ENCODE data around the gene MAPK8IP2. TPM values are rescaled to one million over a fixed set of nuclear protein-coding genes. Genes with fewer than 3 reads are reported as not detected.

MAPK8IP2 gene
- polyA plus RNA-seq, 1 of the 3 experiments (the other 2 are of a cell fraction) = 2.7 TPM

DNA sequence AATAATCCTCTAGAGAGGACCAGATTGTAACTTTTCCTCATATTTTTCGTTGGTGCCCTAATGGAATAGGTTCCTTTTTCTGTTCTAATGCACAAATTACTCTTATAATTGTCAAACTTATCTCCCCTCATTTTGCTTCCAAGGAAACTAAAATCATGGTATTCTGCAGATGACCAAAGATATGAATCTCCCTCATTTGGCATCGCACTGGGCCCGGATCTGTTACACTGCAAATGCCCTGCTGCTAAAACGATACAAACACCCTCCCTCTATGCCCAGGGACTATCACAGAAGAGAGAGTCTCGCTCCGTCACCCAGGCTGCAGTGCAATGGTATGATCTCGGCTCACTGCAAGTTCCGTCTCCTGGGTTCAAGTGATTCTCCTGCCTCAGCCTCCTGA is 47.3 kb upstream of the MAPK8IP2 start:
- Histone ChIP-seq H3K27me3 (ENCODE audit: insufficient read depth) (no peaks in the 10 kb centered on the region), H3K9me2 (no peaks in the 10 kb centered on the region), H3K27ac (ENCODE audit: low read depth in 2 of 2, low read length in 1 of 2) (no peak overlapping the region), H3K79me2 (ENCODE audit: insufficient read depth) (no peaks in the 10 kb centered on the region), H3K9me3 (no peaks in the 10 kb centered on the region), H3K9ac (no peak overlapping the region), H3K4me2 (no peak overlapping the region), H3K4me3 (ENCODE audit: low read depth in 2 of 2, low read length in 1 of 2) (no peak overlapping the region), H3K36me3 (replicated peaks in 1 of 2; ENCODE audit: control insufficient read depth in 1 of 2, insufficient read depth in 2 of 2, low read length in 1 of 2) (no peaks in the 10 kb centered on the region), H2AFZ (ENCODE audit: low read depth) (no peak overlapping the region), H3F3A (replicated peaks; ENCODE audit: insufficient read depth) (peaks cover 8% of the 10 kb centered on the region), H4K20me1 (ENCODE audit: insufficient read depth) (no peaks in the 10 kb centered on the region), H3K4me1 (ENCODE audit: control insufficient read depth in 1 of 2, insufficient read depth in 2 of 2, low read depth in 1 of 2, low read length in 1 of 2) (no peaks in the 10 kb centered on the region; a peak in 1 of 4 replicates)
- TF ChIP-seq FOXM1 (IDR thresholded peaks at IDR 0.05; ENCODE audit: low read depth) (no peak), GATA2 (CRISPR knock-in tag; IDR thresholded peaks at IDR 0.05) (peak; percentile 64)
- ChIA-PET POLR2A (no interaction called here), CTCF (interaction anchor here (5.3 kb wide), 1 partner anchor 10 kb away, joined by 26 read pairs; the partner anchor contains the start of gene SYCE3)
- WGBS (ENCODE audit: low lambda C conversion rate) = 46% methylated on average over 8 of the region's 8 CpGs
- peak; percentile 44 for DNase-seq

DNA sequence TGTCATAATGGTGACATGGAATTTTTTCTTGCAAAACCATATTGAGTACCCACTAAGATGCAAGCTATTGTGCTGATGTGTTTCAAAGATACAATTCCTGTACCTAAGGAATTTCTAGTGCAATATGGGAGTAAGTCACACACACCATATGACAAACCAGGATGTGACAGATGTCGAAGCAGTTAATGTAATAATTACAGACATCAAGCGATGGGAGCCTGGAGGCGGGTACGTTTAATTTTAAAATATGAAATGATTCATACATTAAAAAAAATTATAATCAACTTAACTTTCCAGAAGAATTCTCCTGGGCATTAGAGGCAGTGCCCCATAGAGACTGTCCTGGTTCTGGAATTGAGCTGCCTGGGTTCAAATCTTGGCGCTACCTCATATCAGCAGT is 43.9 kb upstream of the MAPK8IP2 start:
- Histone ChIP-seq H3F3A (replicated peaks; ENCODE audit: insufficient read depth) (peaks cover 8% of the 10 kb centered on the region), H3K4me2 (no peak overlapping the region), H3K4me3 (ENCODE audit: low read depth in 2 of 2, low read length in 1 of 2) (no peak overlapping the region), H4K20me1 (ENCODE audit: insufficient read depth) (no peaks in the 10 kb centered on the region), H3K79me2 (ENCODE audit: insufficient read depth) (no peaks in the 10 kb centered on the region), H3K9ac (no peak overlapping the region), H3K27ac (ENCODE audit: low read depth in 2 of 2, low read length in 1 of 2) (no peak overlapping the region), H3K4me1 (ENCODE audit: control insufficient read depth in 1 of 2, insufficient read depth in 2 of 2, low read depth in 1 of 2, low read length in 1 of 2) (no peaks in the 10 kb centered on the region; a peak in 1 of 4 replicates), H3K36me3 (replicated peaks in 1 of 2; ENCODE audit: control insufficient read depth in 1 of 2, insufficient read depth in 2 of 2, low read length in 1 of 2) (no peaks in the 10 kb centered on the region), H3K9me2 (no peaks in the 10 kb centered on the region), H2AFZ (ENCODE audit: low read depth) (no peak overlapping the region), H3K27me3 (ENCODE audit: insufficient read depth) (no peaks in the 10 kb centered on the region), H3K9me3 (no peaks in the 10 kb centered on the region)
- WGBS (ENCODE audit: low lambda C conversion rate) = 44% methylated on average over 5 of the region's 5 CpGs
- POLR2A ChIA-PET = no interaction called here
- no peak for TF ChIP-seq TCF12 (IDR thresholded peaks at IDR 0.05)
- TF ChIP-seq, protein P1, sequence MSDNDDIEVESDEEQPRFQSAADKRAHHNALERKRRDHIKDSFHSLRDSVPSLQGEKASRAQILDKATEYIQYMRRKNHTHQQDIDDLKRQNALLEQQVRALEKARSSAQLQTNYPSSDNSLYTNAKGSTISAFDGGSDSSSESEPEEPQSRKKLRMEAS (IDR thresholded peaks at IDR 0.05; ENCODE audit: low read depth) = no peak
- TF ChIP-seq NRF1 (IDR thresholded peaks at IDR 0.05; ENCODE audit: low read depth, low read length) = no peak
- no peak for TF ChIP-seq NFIC (IDR thresholded peaks at IDR 0.05; ENCODE audit: borderline replicate concordance)
- no peak for TF ChIP-seq MEF2A (IDR thresholded peaks at IDR 0.05; ENCODE audit: borderline replicate concordance, low read depth)
- TF ChIP-seq SIN3A (IDR thresholded peaks at IDR 0.05; ENCODE audit: borderline replicate concordance, low read depth, low read length) = no peak
- TF ChIP-seq, protein P2, sequence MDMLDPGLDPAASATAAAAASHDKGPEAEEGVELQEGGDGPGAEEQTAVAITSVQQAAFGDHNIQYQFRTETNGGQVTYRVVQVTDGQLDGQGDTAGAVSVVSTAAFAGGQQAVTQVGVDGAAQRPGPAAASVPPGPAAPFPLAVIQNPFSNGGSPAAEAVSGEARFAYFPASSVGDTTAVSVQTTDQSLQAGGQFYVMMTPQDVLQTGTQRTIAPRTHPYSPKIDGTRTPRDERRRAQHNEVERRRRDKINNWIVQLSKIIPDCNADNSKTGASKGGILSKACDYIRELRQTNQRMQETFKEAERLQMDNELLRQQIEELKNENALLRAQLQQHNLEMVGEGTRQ (IDR thresholded peaks at IDR 0.05; ENCODE audit: borderline replicate concordance, low read depth, low read length) = no peak
- TF ChIP-seq, protein P3, sequence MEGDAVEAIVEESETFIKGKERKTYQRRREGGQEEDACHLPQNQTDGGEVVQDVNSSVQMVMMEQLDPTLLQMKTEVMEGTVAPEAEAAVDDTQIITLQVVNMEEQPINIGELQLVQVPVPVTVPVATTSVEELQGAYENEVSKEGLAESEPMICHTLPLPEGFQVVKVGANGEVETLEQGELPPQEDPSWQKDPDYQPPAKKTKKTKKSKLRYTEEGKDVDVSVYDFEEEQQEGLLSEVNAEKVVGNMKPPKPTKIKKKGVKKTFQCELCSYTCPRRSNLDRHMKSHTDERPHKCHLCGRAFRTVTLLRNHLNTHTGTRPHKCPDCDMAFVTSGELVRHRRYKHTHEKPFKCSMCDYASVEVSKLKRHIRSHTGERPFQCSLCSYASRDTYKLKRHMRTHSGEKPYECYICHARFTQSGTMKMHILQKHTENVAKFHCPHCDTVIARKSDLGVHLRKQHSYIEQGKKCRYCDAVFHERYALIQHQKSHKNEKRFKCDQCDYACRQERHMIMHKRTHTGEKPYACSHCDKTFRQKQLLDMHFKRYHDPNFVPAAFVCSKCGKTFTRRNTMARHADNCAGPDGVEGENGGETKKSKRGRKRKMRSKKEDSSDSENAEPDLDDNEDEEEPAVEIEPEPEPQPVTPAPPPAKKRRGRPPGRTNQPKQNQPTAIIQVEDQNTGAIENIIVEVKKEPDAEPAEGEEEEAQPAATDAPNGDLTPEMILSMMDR (IDR thresholded peaks at IDR 0.05) = no peak
- TF ChIP-seq MXI1 (IDR thresholded peaks at IDR 0.05; ENCODE audit: low read depth, low read length) = no peak
- DNase-seq = no peak
- CTCF ChIA-PET = interaction anchor here (1.2 to 2.1 kb wide), 3 partner anchors 11 to 70 kb away, joined by 3 to 9 read pairs (median 5); partner anchors contain the start of genes KLHDC7B and SCO2
